K562 (cell line): ENCODE results near the gene PPFIA3. TPM values are rescaled to one million over a fixed set of nuclear protein-coding genes. Genes with fewer than 3 reads are reported as not detected.
"Not testable (repeated sequence)": the region's sequence is repeated elsewhere in the genome, so short reads cannot be mapped to it uniquely, and the experiment has no call there.

Experiments used
- ATAC-seq: fragments of 200-7000 bp; cut with Tn5 transposase; 3 replicates; pipeline ENCODE4 v1.9.1; 2020; ENCODE audit warnings: moderate library complexity
- BruUV-seq: library from RNA; stranded (reverse); fragments of 400-500 nt; replicated peaks from 2 replicates; lab custom pipeline; 2021; lab: Mats Ljungman, UMichigan
- CTCF ChIA-PET: fragments of 300-600 bp; formaldehyde crosslinking; extraction: SDS; loops from one replicate; lab custom pipeline; 2021; ENCODE audit warnings: low intra/inter-chr PET ratio; lab: Yijun Ruan, JAX
- POLR2A ChIA-PET: fragments of 300-600, 350-650 bp; sonication (Branson Sonifier 250); formaldehyde crosslinking; extraction: SDS; loops from one replicate; lab custom pipeline; 2021; ENCODE audit warnings: antibody characterized with exemption, inconsistent platforms; lab: Yijun Ruan, JAX
- DNase-seq, 4 experiments: peaks; one replicate each; pipeline versions ENCODE4 v3.0.0 to v3.0.0-alpha.2; 2011 to 2018; ENCODE audit warnings: low spot score in 3 of 4, mixed read lengths in 3 of 4; ENCODE audit errors: extremely low read depth in 1 of 4
- FAIRE-seq: peaks from 2 replicates; lab custom pipeline; 2011; peaks lifted over from hg19 to GRCh38; lab: Jason Lieb, UNC
- H2AFZ ChIP-seq: 2 replicates; pipeline ENCODE4 v1.6.0; 2011; ENCODE audit warnings: low read depth, low read length, control low read depth, inconsistent platforms
- H3K27ac ChIP-seq: fragments of 200-600 bp; 3 replicates; pipeline ENCODE4 v1.8.0; 2011; ENCODE audit warnings: low read depth, mild to moderate bottlenecking, control low read depth, inconsistent platforms, low read length, moderate library complexity, mixed read lengths; ENCODE audit errors: extremely low read depth
- H3K27me3 ChIP-seq, 2 experiments: fragments of 300-600 bp in 1 of 2; 2 replicates in 1 of 2; 3 replicates in 1 of 2; pipeline versions ENCODE4 v1.6.0 to v1.8.0; 2011; ENCODE audit warnings: inconsistent platforms in 2 of 2, low read length in 2 of 2, mild to moderate bottlenecking in 1 of 2, mixed read lengths in 1 of 2, moderate library complexity in 1 of 2; ENCODE audit not compliant: control insufficient read depth in 2 of 2, insufficient read depth in 2 of 2
- H3K36me3 ChIP-seq: fragments of 300-600 bp; 3 replicates; pipeline ENCODE4 v1.8.0; 2011; ENCODE audit warnings: mild to moderate bottlenecking, low read length, inconsistent platforms; ENCODE audit not compliant: control insufficient read depth, insufficient read depth
- H3K4me1 ChIP-seq, 2 experiments: fragments of 200-600 bp in 1 of 2; replicated peaks in 1 of 2; 2 replicates in 1 of 2; 3 replicates in 1 of 2; pipeline versions ENCODE4 v1.5.1 to v1.8.0; 2011; ENCODE audit warnings: inconsistent platforms in 2 of 2, low read length in 2 of 2, mild to moderate bottlenecking in 1 of 2, mixed read lengths in 1 of 2, moderate library complexity in 1 of 2; ENCODE audit not compliant: control insufficient read depth in 2 of 2, insufficient read depth in 2 of 2
- H3K4me2 ChIP-seq: 2 replicates; pipeline ENCODE4 v1.6.1; 2011; ENCODE audit warnings: low read length, control low read depth, inconsistent platforms, mixed read lengths; ENCODE audit not compliant: insufficient read depth
- H3K4me3 ChIP-seq: fragments of 200-600 bp; sonication (generic), shearing (Covaris generic); 2 replicates; pipeline ENCODE4 v1.5.1; 2016; ENCODE audit warnings: control low read depth, inconsistent platforms
- H3K79me2 ChIP-seq: fragments of 200-600 bp; 3 replicates; pipeline ENCODE4 v1.8.0; 2011; ENCODE audit warnings: low read length, inconsistent platforms; ENCODE audit not compliant: control insufficient read depth, insufficient read depth
- H3K9ac ChIP-seq, 2 experiments: 2 replicates each; pipeline versions ENCODE4 v1.6.0 to v1.6.1; 2011; ENCODE audit warnings: low read depth in 2 of 2, low read length in 2 of 2, control low read depth in 1 of 2, inconsistent platforms in 1 of 2, mild to moderate bottlenecking in 1 of 2, mixed read lengths in 1 of 2; ENCODE audit not compliant: insufficient read depth in 1 of 2
- H3K9me1 ChIP-seq: one replicate; pipeline ENCODE4 v1.6.0; 2011; ENCODE audit warnings: inconsistent platforms, mild to moderate bottlenecking, low read length, moderate library complexity; ENCODE audit not compliant: control insufficient read depth, insufficient read depth
- H3K9me3 ChIP-seq: replicated peaks from 2 replicates; pipeline ENCODE4 v1.5.1; 2011; ENCODE audit warnings: low read depth, low read length, inconsistent platforms; ENCODE audit not compliant: control insufficient read depth, insufficient read depth
- H4K20me1 ChIP-seq: replicated peaks from 2 replicates; pipeline ENCODE4 v1.6.1; 2011; ENCODE audit warnings: low read length, inconsistent platforms, mixed read lengths; ENCODE audit not compliant: control insufficient read depth, insufficient read depth
- ATF3 ChIP-seq, 2 experiments: fragments of 450-650 bp in 1 of 2; sonication (generic) in 1 of 2; formaldehyde crosslinking in 1 of 2; IDR thresholded peaks in 1 of 2; conservative IDR thresholded peaks in 1 of 2; 2 replicates each; pipeline versions ENCODE4 v1.6.1 to v1.8.1; 2016 to 2023; ENCODE audit warnings: mild to moderate bottlenecking in 2 of 2, moderate library complexity in 2 of 2, inconsistent platforms in 1 of 2, missing genetic modification reagents in 1 of 2
- ATF7 ChIP-seq: fragments of 450-650 bp; IDR thresholded peaks from 2 replicates; pipeline ENCODE4 v1.7.1; 2014; ENCODE audit warnings: mild to moderate bottlenecking, moderate library complexity
- CEBPG ChIP-seq, 3 experiments: fragments of 200-800 bp in 1 of 3; sonication (Bioruptor generic) in 1 of 3; sonication (generic) in 1 of 3; formaldehyde crosslinking in 1 of 3; IDR thresholded peaks in 2 of 3; conservative IDR thresholded peaks in 1 of 3; 2 replicates each; pipeline versions ENCODE4 v1.6.1 to v1.8.0; 2016 to 2022; ENCODE audit warnings: missing compliant biosample characterization in 2 of 3, missing genetic modification characterization in 2 of 3, mild to moderate bottlenecking in 1 of 3, missing genetic modification reagents in 1 of 3
- WGBS: fragments of 100-300 bp; shearing (Covaris generic); methylation state at CpG from one replicate; pipeline ENCODE4 v1.1.6; 2016; ENCODE audit warnings: low coverage, mixed read lengths; ENCODE audit not compliant: insufficient coverage; ENCODE audit errors: missing lambda C conversion rate; 5-methylcytosine and 5-hydroxymethylcytosine counted together
- in situ Hi-C: fragments of 300-500 bp; cut with MboI; formaldehyde crosslinking; loops from 4 replicates; pipeline ENCODE4 v1.15.0; 2018; ENCODE audit warnings: inconsistent platforms, mixed read lengths
- intact Hi-C: fragments of 100-400 bp; cut with micrococcal nuclease; formaldehyde crosslinking; loops from 2 replicates; pipeline ENCODE4 v1.14.2; 2022
- polyA plus RNA-seq, 8 experiments: library from polyadenylated mRNA; depleted of rRNA in 4 of 8; stranded (reverse) in 5 of 8; unstranded in 3 of 8; fragments of >200 nt; fragmentation: Nextera tagmentation in 2 of 8; fragmentation: Illumina TruSeq in 1 of 8; extraction: Ambion mirVana in 2 of 8; extraction: Trizol in 1 of 8; gene quantifications; 2 replicates each; pipeline versions ENCODE4 v1.2.1 to v1.2.3, GENCODE V29; 2011 to 2014; ENCODE audit warnings: inconsistent platforms in 1 of 8, missing spikeins in 1 of 8
- total RNA-seq, 7 experiments: library from RNA; depleted of rRNA in 6 of 7; stranded (reverse); fragments of >200 nt in 6 of 7; fragmentation: Illumina TruSeq in 2 of 7; extraction: Trizol in 2 of 7; gene quantifications; 2 replicates each; pipeline versions ENCODE4 v1.2.1 to v1.2.3, GENCODE V29; 2011 to 2021; ENCODE audit warnings: low replicate concordance in 1 of 7

Gene PPFIA3
- total and polyA plus RNA-seq, 9 of the 15 experiments (the other 6 are each of a cell fraction or from before 2014, with no cell fraction given): 0.10 to 53.0 (median 17.6) TPM

GRCh38 chr19:49146408-49146770 is 27.0 kb downstream of the PPFIA3 start:
- Histone ChIP-seq H3K79me2 (peaks cover 28% of the 10 kb centered on the region; the same call in 2 of the 3 replicates), H3K9ac (peak overlapping the region in 1 of 2 experiments; percentile 24; a peak in 1 of 4 replicates), H3K4me3 (peak overlapping the region; percentile 38; the same call in 1 of the 2 replicates), H2AFZ (0 out of 2 replicates have a peak overlapping the region, but pooled peaks have one; percentile 86), H3K4me2 (peak overlapping the region; percentile 72), H3K4me1 (peaks cover 27 to 70% of the 10 kb centered on the region in 2 experiments)
- whole genome bisulfite sequencing: 66% methylated on average over 4 of the region's 7 CpGs
- FAIRE-seq; H3K9me1 ChIP-seq; H4K20me1 ChIP-seq; H3K36me3 ChIP-seq; H3K27me3 ChIP-seq; H3K27ac ChIP-seq; H3K9me3 ChIP-seq; DNase-seq; in situ Hi-C loops; ATAC-seq; CTCF ChIA-PET; BruUV-seq; TF ChIP-seq ATF3 (CRISPR knock-in tag; conservative IDR thresholded peaks at IDR 0.05); CEBPG (tag; conservative IDR thresholded peaks at IDR 0.05 in 1 of 2, IDR thresholded peaks at IDR 0.05 in 1 of 2): not testable (repeated sequence)
- peak; percentile 24 for TF ChIP-seq ATF3 (IDR thresholded peaks at IDR 0.05)
- TF ChIP-seq ATF7: peak; percentile 4
- TF ChIP-seq CEBPG (CRISPR knock-in tag; IDR thresholded peaks at IDR 0.05): 0 out of 2 replicates have a peak, but pooled peaks have one; percentile 20
- intact Hi-C loops: loop anchor here (1.0 kb wide), 1 partner anchor 49 kb away; no protein-coding TSS in a partner anchor
- POLR2A ChIA-PET: interaction anchor here (0.6 to 1.7 kb wide), 6 partner anchors 9 to 522 kb away, joined by 3 to 7 read pairs (median 3); partner anchors contain the start of gene HRC
